GM18519 (cell line): ENCODE data around the gene RUFY2.
"Not testable (repeated sequence)": the region's sequence is repeated elsewhere in the genome, so short reads cannot be mapped to it uniquely, and the experiment has no call there.

Experiments
- ATAC-seq: cut with Tn5 transposase; IDR thresholded peaks from one replicate; pipeline ENCODE4 v1.9.1; 2021; ENCODE audit warnings: mild to moderate bottlenecking, moderate library complexity; ENCODE audit not compliant: unreplicated experiment, low FRiP score

The RUFY2 gene

DNA sequence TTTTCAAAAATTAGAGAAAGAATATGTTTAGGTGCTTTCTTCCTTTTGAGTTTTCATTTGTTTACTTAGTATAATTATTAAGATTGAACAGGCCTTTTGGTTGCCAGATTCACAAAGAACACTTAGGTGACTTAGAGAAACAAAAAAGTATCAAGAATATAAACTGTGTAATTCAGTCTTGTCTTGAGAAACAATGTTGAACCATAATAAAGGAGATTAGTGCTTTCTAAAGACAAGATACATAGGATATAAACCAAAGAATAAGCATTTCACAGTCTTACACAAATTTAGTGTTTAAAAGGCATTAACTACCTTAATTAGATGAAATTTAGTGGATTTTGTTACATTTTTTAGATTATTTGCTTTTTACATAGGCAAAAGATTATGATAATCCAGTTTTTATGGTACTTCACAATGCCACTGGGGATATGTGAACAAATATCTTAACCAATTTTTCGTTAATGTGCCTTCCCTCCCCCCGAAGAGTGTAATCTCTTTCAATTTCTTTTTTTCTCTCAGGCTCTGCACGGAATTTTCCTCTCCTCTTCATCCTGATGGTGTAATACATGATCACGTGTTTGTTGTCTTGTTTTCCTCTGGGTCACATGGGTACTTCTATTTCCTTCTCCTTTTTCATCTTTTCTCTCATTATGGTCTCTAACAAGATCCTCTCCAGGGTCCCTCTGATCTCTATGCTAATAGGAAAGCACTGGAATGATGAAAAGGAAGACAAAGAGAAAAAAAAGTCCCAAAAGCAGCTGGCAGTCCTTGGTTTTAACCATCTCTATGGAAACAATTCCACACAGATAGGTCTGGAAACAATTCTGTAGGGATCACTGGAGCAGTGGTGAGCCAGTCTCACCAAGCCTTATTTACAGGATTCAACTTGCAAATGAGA is 78.9 kb downstream of the RUFY2 start:
- ATAC-seq: no peak

DNA sequence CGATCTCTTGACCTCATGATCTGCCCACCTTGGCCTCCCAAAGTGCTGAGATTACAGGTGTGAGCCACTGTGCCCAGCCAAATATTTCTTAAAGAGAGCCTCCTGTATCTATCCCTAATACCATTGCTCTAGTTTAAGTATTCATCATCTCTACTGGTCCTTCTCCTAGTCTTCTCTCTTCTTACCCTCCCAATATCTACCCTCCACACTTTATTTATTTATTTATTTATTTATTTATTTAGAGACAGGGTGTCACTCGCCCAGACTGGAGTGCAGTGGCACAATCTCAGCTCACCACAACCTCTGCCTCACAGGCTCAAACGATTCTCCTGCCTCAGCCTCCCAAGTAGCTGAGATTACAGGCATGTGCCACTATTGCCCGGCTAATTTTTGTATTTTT is 82.7 kb downstream of the RUFY2 start:
- ATAC-seq: not testable (repeated sequence)

DNA sequence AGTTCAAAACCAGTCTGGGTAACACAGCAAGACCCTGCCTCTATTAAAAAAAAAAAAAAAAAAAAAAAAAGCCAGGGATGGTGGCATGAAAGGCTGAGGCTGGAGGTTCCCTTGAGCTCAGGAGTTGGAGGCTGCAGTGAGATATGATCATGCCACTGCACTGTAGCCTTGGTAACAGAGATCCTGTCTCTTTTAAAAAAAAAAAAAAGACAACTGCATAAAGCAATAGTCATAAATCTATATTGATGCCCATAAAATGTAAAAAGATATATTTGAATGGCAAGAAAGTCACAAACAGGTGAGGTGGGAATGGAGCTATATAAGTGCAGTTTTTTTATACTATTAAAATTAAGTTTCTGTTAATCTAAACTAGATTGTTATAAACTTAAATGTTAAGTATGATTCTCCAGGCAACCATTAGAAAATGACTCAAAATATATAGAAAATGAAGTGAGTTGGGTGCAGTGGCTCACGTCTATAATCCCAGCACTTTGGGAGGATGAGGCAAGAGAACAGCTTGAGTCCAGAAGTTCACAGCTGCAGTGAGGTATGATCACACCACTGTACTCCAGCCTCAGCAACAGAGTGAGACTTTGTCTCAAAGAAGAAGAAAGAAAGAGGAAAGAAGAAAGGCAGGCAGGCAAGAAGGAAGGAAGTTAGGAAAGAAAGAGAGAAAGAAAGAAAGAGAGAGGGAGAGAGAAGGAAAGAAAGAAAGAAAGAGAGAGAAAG is 88.6 kb downstream of the RUFY2 start:
- ATAC-seq: no peak

DNA sequence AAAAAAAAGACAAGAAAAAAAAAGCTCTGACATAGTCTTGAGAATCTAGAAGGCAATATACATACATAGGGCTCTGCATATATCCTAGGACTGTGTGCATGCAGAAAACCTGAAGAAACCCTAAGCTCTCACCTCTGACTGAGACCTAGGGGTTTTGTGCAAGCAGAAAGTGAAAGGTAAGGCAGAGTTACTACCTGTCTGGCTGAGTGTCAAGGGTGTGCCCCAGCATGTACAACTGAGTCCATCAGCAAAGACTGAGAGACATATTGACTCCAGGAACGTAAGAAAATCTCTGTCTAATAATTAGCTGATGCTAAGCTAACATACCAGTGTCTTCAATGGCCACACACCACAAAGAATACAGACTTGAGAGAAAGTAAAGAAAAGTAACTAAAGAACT is 91.5 kb downstream of the RUFY2 start:
- ATAC-seq: no peak

DNA sequence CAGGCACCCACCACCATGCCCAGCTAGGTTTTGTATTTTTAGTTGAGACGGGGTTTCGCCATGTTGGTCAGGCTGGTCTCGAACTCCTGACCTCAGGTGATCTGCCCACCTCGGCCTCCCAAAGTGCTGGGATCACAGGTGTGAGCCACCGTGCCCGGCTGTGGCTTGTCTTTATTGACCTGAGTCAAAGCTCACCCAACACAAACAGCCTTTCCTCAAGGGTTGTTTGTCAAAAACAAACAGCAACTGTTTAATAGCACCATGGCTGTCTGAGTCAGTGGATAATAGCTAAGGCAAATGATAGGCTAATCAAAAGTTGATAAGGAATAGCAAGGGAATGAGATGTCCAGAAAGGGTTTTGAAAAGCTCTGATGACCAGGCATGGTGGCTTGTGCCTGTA is 92.1 kb downstream of the RUFY2 start:
- ATAC-seq: not testable (repeated sequence)

DNA sequence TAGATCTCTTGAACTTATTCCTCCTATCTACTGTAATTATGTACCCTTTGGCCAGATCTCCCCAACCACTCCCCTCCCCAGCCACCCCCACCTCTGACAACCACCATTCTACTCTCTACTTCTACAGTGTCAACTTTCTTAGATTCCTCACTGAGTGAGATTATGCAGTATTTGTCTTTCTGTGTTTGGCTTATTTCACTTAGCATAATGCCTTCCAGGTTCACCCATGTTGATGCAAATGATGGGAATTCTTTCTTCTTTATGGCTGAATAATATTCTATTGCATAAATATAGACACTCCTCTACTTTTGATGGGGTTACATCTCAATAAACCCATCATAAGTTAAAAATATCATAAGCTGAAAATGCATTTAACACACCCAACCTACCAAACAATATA is 96.5 kb downstream of the RUFY2 start:
- ATAC-seq: no peak

DNA sequence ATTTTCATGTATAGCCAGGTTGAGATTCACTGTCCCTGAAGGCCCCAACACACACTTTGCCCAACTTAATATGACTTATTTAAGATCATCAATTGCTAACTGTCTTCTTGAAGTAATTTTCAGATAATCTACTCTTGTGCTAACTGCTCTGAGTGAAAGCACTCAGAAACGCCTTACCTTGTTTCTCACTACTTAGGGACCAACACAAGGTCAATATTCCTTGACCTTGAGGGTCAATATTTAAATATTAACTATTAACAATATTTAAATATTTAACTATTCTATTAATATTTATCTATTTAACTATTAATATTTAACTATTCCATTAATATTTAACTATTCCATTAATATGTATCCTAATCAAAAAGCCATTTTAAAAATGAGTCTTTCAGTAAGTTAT is 101.2 kb downstream of the RUFY2 start:
- no peak for ATAC-seq

DNA sequence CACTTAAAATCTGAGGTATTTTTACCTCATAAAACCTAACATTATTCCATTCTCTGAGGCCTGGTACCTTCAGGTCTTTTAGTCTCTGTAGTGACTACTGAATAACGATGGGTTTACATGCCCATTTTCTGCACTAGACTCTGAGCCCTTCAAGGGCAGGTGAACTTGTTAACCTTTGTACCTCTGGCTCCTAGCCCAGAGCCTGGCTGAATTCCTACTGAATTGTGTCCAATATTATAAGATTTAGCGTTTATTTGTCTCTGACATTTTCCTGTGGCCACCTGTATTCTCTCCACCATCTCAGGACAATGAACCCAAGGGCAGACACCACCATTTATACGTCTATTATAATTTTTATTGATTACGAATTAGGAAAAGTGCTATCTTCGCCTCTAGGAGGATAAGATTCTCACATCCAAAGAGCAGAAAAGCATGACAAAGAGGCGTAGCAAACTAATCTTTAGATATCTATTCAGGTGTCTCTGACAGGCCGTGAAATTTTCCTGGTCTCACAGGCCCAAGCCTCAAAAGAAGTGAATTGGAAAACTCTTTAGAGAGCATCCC is 103.1 kb downstream of the RUFY2 start:
- no peak for ATAC-seq

DNA sequence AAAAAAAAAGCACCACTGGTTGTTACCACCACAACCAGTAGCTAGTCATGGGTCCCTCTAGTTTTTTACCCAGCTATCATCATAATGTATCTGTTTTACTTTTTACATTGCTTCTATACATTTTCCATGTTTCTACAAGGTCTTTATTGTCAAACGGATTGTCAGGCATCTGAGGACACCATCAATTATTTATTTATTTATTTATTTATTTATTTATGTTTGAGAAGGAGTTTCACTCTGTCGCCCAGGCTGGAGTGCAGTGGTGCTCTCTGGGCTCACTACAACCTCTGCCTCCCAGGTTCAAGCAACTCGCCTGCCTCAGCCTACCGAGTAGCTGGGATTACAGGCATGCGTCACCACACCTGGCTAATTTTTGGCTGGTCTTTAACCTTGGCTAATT is 104.2 kb downstream of the RUFY2 start:
- no peak for ATAC-seq

DNA sequence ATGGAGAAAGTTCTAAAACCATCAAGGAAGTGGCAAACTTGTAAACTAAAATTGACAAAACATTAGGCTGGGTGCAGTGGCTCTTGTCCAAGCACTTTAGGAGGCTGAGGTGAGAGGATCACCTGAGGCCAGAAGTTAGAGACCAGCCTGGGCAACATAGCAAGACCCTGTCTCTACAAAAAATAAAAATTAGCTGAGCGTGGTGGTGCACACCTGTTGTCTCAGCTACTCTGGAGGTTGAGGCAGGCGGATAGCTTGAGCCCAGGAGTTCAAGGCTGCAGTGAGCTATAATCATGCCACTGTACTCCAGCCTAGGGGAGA is 104.6 kb downstream of the RUFY2 start:
- ATAC-seq: no peak

DNA sequence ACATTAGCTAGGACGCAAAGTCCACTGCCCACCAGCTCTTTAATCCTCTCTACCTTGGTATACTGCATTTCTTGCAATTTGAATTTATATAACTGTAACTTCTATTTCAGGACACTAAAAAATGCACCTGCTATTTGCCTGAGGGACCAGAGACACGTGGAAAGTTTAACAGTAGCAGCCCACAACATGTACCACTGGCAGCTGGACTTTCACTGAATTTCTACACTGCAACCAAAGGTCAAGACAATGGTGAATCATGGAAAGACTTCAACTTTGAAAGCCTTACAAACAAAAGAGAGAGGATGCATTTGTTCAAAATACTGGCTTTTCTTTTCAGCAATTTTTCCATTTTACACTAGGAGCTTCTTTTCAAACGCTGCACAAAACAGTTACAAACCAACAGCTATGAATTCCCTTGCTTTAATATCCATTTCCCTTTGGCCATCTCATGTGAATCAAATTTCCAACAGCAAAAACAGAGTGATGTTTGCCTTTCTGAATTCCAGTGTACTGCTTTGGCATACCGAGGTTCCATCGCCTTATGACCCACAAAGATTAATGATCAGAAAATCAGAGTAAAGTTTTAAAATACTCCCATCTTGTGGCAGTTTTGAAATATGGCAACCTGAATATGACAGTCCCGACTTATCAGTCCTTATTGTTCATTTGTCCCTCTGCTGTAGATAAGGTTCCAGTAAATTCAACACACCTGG is 105.1 kb downstream of the RUFY2 start:
- no peak for ATAC-seq

DNA sequence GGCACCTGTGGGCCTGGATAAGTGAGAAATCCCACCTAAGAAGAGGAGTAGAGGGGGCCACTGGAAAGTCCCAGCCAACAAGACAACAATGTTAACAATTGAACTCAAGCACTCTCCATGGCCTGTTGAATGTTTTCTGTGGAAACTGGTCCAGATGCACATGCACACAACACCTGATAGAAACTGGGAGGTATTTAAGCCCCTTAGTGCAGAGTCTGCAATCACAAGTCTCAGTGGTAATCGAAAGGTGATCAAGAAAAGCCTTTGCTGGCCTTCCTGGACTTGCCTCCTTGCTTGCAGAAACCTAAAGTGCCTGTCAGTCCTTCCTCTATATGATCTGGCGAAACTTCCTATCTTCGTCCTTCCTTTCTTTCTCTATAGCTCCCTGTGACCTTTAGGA is 105.8 kb downstream of the RUFY2 start:
- no peak for ATAC-seq

DNA sequence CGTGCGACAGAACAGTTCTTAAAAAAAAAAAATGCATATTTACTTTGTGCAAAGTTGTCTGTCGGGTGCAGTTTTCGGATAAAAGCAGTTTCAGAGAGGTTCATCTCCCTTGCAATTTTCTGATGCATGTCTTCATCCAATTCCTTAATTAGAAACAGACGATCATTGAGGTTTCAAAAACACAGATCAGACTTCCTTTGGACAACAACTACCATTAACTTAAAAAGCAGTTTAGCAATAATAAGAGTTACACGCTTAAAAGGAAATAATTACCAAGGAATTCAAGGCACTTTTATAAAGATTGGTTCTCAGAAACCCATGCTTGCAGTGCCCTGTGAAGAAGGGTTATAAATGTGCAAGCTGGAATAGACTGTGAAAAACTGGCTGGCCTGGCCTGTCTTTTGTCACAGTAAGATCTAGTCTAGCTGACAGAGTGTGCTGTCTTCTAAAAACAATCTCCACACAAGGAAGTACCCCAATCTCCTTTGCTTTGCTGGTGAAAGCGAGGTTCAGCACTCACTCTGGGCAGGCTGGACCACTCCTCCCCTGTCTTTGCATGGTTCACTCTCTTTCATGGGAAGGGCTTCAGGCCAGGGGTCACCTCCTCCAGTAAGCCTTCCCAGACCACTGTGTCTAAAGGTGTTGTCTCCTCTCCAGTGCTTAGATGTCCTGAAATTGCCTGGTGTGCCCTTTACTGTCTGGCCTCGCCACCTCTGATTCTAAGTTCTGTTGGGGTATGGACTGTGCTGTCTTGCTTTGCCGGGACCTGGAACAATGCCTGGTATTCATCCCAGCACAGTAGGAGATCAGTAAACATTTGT is 110.0 kb downstream of the RUFY2 start:
- no peak for ATAC-seq
